ENCODE results near the gene RSPRY1. TPM values are rescaled to one million over a fixed set of nuclear protein-coding genes. Genes with fewer than 3 reads are reported as not detected.

The RSPRY1 gene
- total and polyA plus RNA-seq, 8 donors: 6.9 to 21.9 (median 18.7) TPM

GRCh38 chr16:57263541-57264351 is 77.6 kb downstream of the RSPRY1 start:
- no peak overlapping the region for H3K4me3 ChIP-seq
- ATAC-seq (no peak), DNase-seq (peak in 2 of 6 donors; percentile 55 to 65), FAIRE-seq (no peak)
- H3K27me3 ChIP-seq: no peaks in the 10 kb centered on the region
- WGBS, 2 donors: 64 to 75% methylated on average over 18 of the region's 18 CpGs
- H3K36me3 ChIP-seq: no peaks in the 10 kb centered on the region
- H3K9me3 ChIP-seq: no peaks in the 10 kb centered on the region
- peak overlapping the region; percentile 26 to 49 (median 38) for H3K27ac ChIP-seq
- no peak for TF ChIP-seq CTCF (IDR thresholded peaks at IDR 0.05)
- H3K4me1 ChIP-seq: peaks cover 42 to 50% (median 49%) of the 10 kb centered on the region in 3 donors
- intact Hi-C loops (cut with DNase I): no loop called here

GRCh38 chr16:57264381-57264780 is 78.3 kb downstream of the RSPRY1 start:
- no peak for ATAC-seq
- WGBS, 2 donors: 78 to 82% methylated on average over 8 of the region's 8 CpGs
- peak in 2 of 6 donors; percentile 16 to 34 for DNase-seq
- Histone ChIP-seq H3K36me3 (no peaks in the 10 kb centered on the region), H3K27me3 (no peaks in the 10 kb centered on the region), H3K4me1 (peaks cover 49 to 56% (median 56%) of the 10 kb centered on the region in 3 donors), H3K4me3 (no peak overlapping the region), H3K9me3 (no peaks in the 10 kb centered on the region), H3K27ac (peak overlapping the region; percentile 49 to 87 (median 78))
- intact Hi-C loops (cut with DNase I): no loop called here
- TF ChIP-seq CTCF (IDR thresholded peaks at IDR 0.05): no peak
- no peak for FAIRE-seq

DNA sequence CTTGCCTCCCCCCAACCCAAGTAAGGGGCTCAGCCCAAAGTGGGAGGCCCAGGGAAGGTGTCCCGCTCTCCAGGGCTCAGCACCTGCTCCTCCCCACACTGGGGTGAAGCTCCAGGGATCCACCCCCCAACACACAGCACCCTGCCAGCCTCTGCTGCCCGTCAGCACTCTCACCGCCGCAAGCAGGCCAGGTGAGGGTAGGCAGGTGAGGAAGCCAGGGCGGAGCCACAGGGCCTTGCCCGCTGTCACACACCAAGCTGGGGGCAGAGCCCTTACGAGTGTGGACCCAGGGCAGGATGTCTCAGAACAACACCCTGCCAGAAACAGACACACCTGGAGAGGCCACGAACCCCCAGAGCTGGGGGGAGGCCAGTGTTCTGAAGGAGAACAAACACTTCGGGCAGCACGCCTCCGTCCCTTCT is 78.8 kb downstream of the RSPRY1 start:
- Histone ChIP-seq H3K36me3 (no peaks in the 10 kb centered on the region), H3K27me3 (no peaks in the 10 kb centered on the region), H3K4me1 (peaks cover 52 to 59% (median 56%) of the 10 kb centered on the region in 3 donors), H3K27ac (peak overlapping the region; percentile 49 to 87 (median 78)), H3K9me3 (no peaks in the 10 kb centered on the region), H3K4me3 (no peak overlapping the region)
- FAIRE-seq: no peak
- intact Hi-C loops (cut with DNase I): no loop called here
- TF ChIP-seq CTCF (IDR thresholded peaks at IDR 0.05): no peak
- peak; percentile 68 to 78 (median 74) for ATAC-seq
- DNase-seq: peak; percentile 75 to 95 (median 90)
- 15 to 19% methylated on average over 11 of the region's 11 CpGs for WGBS, 2 donors

DNA sequence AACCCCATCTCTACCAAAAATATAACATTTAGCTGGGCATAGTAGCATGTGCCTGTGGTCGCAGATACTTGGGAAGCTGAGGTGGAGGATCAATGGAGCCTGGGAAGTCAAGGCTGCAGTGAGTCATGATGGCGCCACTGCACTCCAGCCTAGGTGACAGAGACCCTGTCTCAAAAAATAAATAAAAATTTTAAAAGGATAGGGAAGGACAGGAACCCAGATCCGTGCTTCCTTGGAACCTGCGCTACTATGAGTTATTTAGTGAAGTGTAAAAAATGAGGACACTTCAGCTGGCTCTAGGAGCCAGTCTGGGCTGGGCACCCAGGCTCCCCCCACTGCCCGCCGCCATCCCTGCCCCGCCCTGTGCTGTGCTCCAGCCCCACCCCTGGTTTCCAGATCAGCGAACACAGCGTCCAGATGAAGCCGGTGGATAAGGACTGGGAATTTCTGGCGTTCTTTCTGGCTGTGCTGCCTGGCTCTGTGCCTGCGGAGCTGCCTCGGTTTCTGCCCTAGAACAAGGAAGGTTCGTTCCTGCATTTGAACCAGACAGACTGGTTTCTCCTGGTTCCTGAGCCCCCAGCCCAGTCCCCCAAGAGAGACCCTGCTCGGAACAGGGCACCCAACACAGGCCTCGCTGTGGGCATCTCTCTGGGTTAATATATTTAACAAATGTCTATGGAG is 79.9 kb downstream of the RSPRY1 start:
- intact Hi-C loops (cut with DNase I): no loop called here
- H3K36me3 ChIP-seq: no peaks in the 10 kb centered on the region
- peak; percentile 77 to 93 (median 86) for DNase-seq
- H3K27ac ChIP-seq: peak overlapping the region; percentile 49 to 87 (median 78)
- WGBS, 2 donors: 13 to 14% methylated on average over 16 of the region's 16 CpGs
- no peak for FAIRE-seq
- no peak overlapping the region for H3K4me3 ChIP-seq
- peaks cover 52 to 59% (median 56%) of the 10 kb centered on the region in 3 donors for H3K4me1 ChIP-seq
- TF ChIP-seq CTCF (IDR thresholded peaks at IDR 0.05): no peak
- ATAC-seq: peak; percentile 77 to 83 (median 80)
- no peaks in the 10 kb centered on the region for H3K9me3 ChIP-seq
- H3K27me3 ChIP-seq: no peaks in the 10 kb centered on the region

Data from pancreas (tissue), 10 donors.